Upper lobe of left lung (tissue), 4 donors: ENCODE data around the gene MROH7.

Experiments
- EP300 ChIP-seq, 4 donors: sonication (generic); formaldehyde crosslinking; IDR thresholded peaks; one replicate each; pipeline ENCODE4 v1.5.1; 2017; ENCODE audit warnings: antibody characterized with exemption in 4 of 4, control low read depth in 2 of 4
- POLR2AphosphoS5 ChIP-seq, 2 donors: sonication (generic); formaldehyde crosslinking; IDR thresholded peaks; one replicate each; pipeline ENCODE4 v1.5.1; 2017; ENCODE audit warnings: antibody characterized with exemption in 2 of 2

- TF ChIP-seq EP300 (IDR thresholded peaks at IDR 0.05) (no peak), POLR2AphosphoS5 (IDR thresholded peaks at IDR 0.05) (no peak)
These were observed 95.1 kb downstream of the MROH7 start for GRCh38 chr1:54736685-54737084.
